Measurements from ENCODE around the gene SSRP1. TPM values are rescaled to one million over a fixed set of nuclear protein-coding genes. Genes with fewer than 3 reads are reported as not detected.
A peak's percentile ranks its signal among the peaks of the same experiment; 100 is the strongest.

Gene SSRP1
- polyA plus RNA-seq, 3 donors: 9.8 to 34.7 (median 14.7) TPM

DNA sequence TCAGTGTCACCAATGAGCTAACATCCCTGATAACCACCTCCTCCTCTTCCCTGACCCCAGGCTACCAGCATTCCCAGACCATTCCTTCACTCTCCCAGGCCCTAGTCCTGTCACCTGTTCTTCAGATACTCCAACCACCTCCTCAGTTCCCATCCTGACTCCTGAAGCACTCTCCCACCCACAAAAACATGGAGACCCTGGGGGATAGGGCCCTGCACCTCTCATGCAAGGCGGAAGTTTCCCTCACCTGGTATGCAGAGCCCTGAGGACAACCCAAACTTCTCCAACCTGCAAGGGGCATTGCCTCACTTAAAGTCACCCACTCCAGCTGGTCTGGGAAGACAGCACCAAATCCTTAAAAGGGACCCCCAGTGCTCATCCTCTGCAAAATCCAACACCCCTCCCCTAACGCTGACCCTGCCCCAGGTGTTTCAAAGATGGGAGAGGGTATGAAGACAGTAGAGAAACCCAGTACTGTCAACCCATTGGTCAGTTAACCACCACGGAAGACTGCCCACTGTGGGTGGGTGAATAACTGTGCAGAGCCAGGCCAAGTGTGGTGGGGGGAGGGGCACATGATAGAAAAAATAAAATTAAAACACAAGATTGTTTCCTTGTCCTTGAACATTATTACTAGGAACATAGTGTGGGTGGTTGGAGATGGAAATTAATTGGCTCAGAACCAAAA, 12.4 kb downstream of the SSRP1 start:
- H2AFZ ChIP-seq (ENCODE audit: insufficient read depth, low read depth, low read length, poor library complexity, severe bottlenecking): peak overlapping the region; percentile 87
- Mint-ChIP-seq H3K27ac (peak overlapping the region in 4 of 7 donors; percentile 26 to 71 (median 52)), H3K9me3 (peaks cover 0 to 4% (median 0%) of the 10 kb centered on the region in 7 donors), H3K4me3 (peak overlapping the region; percentile 39 to 82), H3K27me3 (ENCODE audit: low read depth in 3 of 3) (peaks cover 0 to 5% (median 1%) of the 10 kb centered on the region in 3 donors), H3K4me1 (peaks cover 24% of the 10 kb centered on the region), H3K36me3 (peaks cover 21 to 25% of the 10 kb centered on the region in 2 donors)
- DNase-seq: no peak
- WGBS (ENCODE audit: insufficient coverage): 100% methylated on average over 1 of the region's 3 CpGs
- no peaks in the 10 kb centered on the region for H3K27me3 ChIP-seq (ENCODE audit: control insufficient read depth in 2 of 2, insufficient read depth in 2 of 2, low read length in 2 of 2)
- no peaks in the 10 kb centered on the region for H3K79me2 ChIP-seq (ENCODE audit: insufficient read depth, low read length)
- TF ChIP-seq, protein P1, sequence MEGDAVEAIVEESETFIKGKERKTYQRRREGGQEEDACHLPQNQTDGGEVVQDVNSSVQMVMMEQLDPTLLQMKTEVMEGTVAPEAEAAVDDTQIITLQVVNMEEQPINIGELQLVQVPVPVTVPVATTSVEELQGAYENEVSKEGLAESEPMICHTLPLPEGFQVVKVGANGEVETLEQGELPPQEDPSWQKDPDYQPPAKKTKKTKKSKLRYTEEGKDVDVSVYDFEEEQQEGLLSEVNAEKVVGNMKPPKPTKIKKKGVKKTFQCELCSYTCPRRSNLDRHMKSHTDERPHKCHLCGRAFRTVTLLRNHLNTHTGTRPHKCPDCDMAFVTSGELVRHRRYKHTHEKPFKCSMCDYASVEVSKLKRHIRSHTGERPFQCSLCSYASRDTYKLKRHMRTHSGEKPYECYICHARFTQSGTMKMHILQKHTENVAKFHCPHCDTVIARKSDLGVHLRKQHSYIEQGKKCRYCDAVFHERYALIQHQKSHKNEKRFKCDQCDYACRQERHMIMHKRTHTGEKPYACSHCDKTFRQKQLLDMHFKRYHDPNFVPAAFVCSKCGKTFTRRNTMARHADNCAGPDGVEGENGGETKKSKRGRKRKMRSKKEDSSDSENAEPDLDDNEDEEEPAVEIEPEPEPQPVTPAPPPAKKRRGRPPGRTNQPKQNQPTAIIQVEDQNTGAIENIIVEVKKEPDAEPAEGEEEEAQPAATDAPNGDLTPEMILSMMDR (IDR thresholded peaks at IDR 0.05): no peak
- no peak overlapping the region for H3K27ac ChIP-seq (ENCODE audit: low read depth in 1 of 2, low read length in 2 of 2)
- no peak overlapping the region for H3K9ac ChIP-seq (ENCODE audit: insufficient read depth, low read length, poor library complexity, severe bottlenecking)
- H3K4me1 ChIP-seq (ENCODE audit: control insufficient read depth in 1 of 2, insufficient read depth in 2 of 2, low read length in 2 of 2): peaks cover 16 to 19% of the 10 kb centered on the region in 2 donors
- H3K4me3 ChIP-seq (replicated peaks in 1 of 3; ENCODE audit: low read depth in 2 of 3, low read length in 3 of 3): no peak overlapping the region
- intact Hi-C loops (cut with micrococcal nuclease): no loop called here
- no peaks in the 10 kb centered on the region for H4K20me1 ChIP-seq (ENCODE audit: insufficient read depth, low read length)
- H3K4me2 ChIP-seq (replicated peaks; ENCODE audit: extremely low read depth, low read length, poor library complexity, severe bottlenecking): peak overlapping the region; percentile 79
- H3K9me3 ChIP-seq (replicated peaks in 1 of 2; ENCODE audit: control insufficient read depth in 1 of 2, insufficient read depth in 1 of 2, low read length in 2 of 2): no peaks in the 10 kb centered on the region
- H3K36me3 ChIP-seq (replicated peaks in 1 of 2; ENCODE audit: control insufficient read depth in 1 of 2, insufficient read depth in 2 of 2, low read length in 2 of 2): peaks cover 13 to 21% of the 10 kb centered on the region in 2 donors

- H4K20me1 ChIP-seq (ENCODE audit: insufficient read depth, low read length): no peaks in the 10 kb centered on the region
- peaks cover 0 to 5% (median 1%) of the 10 kb centered on the region in 3 donors for H3K27me3 Mint-ChIP-seq (ENCODE audit: low read depth in 3 of 3)
- no peak for DNase-seq
- peaks cover 16 to 19% of the 10 kb centered on the region in 2 donors for H3K4me1 ChIP-seq (ENCODE audit: control insufficient read depth in 1 of 2, insufficient read depth in 2 of 2, low read length in 2 of 2)
- peaks cover 0 to 4% (median 0%) of the 10 kb centered on the region in 7 donors for H3K9me3 Mint-ChIP-seq
- no peak overlapping the region for H2AFZ ChIP-seq (ENCODE audit: insufficient read depth, low read depth, low read length, poor library complexity, severe bottlenecking)
- WGBS (ENCODE audit: insufficient coverage): 78% methylated on average over 7 of the region's 13 CpGs
- peaks cover 24% of the 10 kb centered on the region for H3K4me1 Mint-ChIP-seq
- intact Hi-C loops (cut with micrococcal nuclease): no loop called here
- no peak overlapping the region for H3K9ac ChIP-seq (ENCODE audit: insufficient read depth, low read length, poor library complexity, severe bottlenecking)
- H3K27ac Mint-ChIP-seq: peak overlapping the region in 1 of 7 donors; percentile 26
- H3K4me3 Mint-ChIP-seq: peak overlapping the region in 1 of 2 donors; percentile 56
- H3K27me3 ChIP-seq (ENCODE audit: control insufficient read depth in 2 of 2, insufficient read depth in 2 of 2, low read length in 2 of 2): no peaks in the 10 kb centered on the region
- H3K4me2 ChIP-seq (replicated peaks; ENCODE audit: extremely low read depth, low read length, poor library complexity, severe bottlenecking): no peak overlapping the region
- no peak overlapping the region for H3K4me3 ChIP-seq (replicated peaks in 1 of 3; ENCODE audit: low read depth in 2 of 3, low read length in 3 of 3)
- H3K36me3 Mint-ChIP-seq: peaks cover 13 to 19% of the 10 kb centered on the region in 2 donors
- no peaks in the 10 kb centered on the region for H3K9me3 ChIP-seq (replicated peaks in 1 of 2; ENCODE audit: control insufficient read depth in 1 of 2, insufficient read depth in 1 of 2, low read length in 2 of 2)
- no peak overlapping the region for H3K27ac ChIP-seq (ENCODE audit: low read depth in 1 of 2, low read length in 2 of 2)
- no peaks in the 10 kb centered on the region for H3K79me2 ChIP-seq (ENCODE audit: insufficient read depth, low read length)
- H3K36me3 ChIP-seq (replicated peaks in 1 of 2; ENCODE audit: control insufficient read depth in 1 of 2, insufficient read depth in 2 of 2, low read length in 2 of 2): peaks cover 5 to 13% of the 10 kb centered on the region in 2 donors
- TF ChIP-seq, protein P1 (IDR thresholded peaks at IDR 0.05): no peak
These were observed 13.2 kb downstream of the SSRP1 start for GRCh38 chr11:57322256-57323166.

Data from CD14-positive monocyte (primary cell).